Hepatocyte (in vitro differentiated cells): ENCODE data around the gene ZNF248. TPM values are rescaled to one million over a fixed set of nuclear protein-coding genes. Genes with fewer than 3 reads are reported as not detected.

Source experiments
- DNase-seq: peaks from one replicate; pipeline ENCODE4 v3.0.0-alpha.2; 2016; ENCODE audit warnings: low spot score
- H2AFZ ChIP-seq: fragments of 200-600 bp; sonication (generic); 2 replicates; pipeline ENCODE4 v1.6.0; 2016; ENCODE audit warnings: antibody characterized with exemption, mild to moderate bottlenecking
- H3K27ac ChIP-seq: fragments of 200-600 bp; sonication (generic); 2 replicates; pipeline ENCODE4 v1.5.1; 2016; ENCODE audit warnings: mild to moderate bottlenecking
- H3K27me3 ChIP-seq: fragments of 200-600 bp; sonication (generic); 2 replicates; pipeline ENCODE4 v1.6.1; 2016
- H3K36me3 ChIP-seq: fragments of 200-600 bp; sonication (generic); replicated peaks from 2 replicates; pipeline ENCODE4 v1.5.1; 2016; ENCODE audit warnings: low read depth; ENCODE audit not compliant: insufficient read depth
- H3K4me1 ChIP-seq: fragments of 200-600 bp; sonication (generic); 2 replicates; pipeline ENCODE4 v1.5.1; 2016; ENCODE audit warnings: mild to moderate bottlenecking, moderate library complexity; ENCODE audit not compliant: insufficient read depth
- H3K4me2 ChIP-seq: fragments of 200-600 bp; sonication (generic); 2 replicates; pipeline ENCODE4 v1.6.0; 2016
- H3K4me3 ChIP-seq: fragments of 200-600 bp; sonication (generic); 2 replicates; pipeline ENCODE4 v1.5.1; 2016; ENCODE audit warnings: mild to moderate bottlenecking
- H3K79me2 ChIP-seq: fragments of 200-600 bp; sonication (generic); 2 replicates; pipeline ENCODE4 v1.6.0; 2017; ENCODE audit warnings: mild to moderate bottlenecking
- H3K9me2 ChIP-seq: fragments of 200-600 bp; sonication (generic); replicated peaks from 2 replicates; pipeline ENCODE4 v1.6.0; 2017; ENCODE audit warnings: mild to moderate bottlenecking; ENCODE audit not compliant: insufficient read depth
- H3K9me3 ChIP-seq: fragments of 200-600 bp; sonication (generic); 2 replicates; pipeline ENCODE4 v1.5.1; 2016; ENCODE audit warnings: low read depth, mild to moderate bottlenecking
- H4K20me1 ChIP-seq: fragments of 200-600 bp; sonication (generic); 2 replicates; pipeline ENCODE4 v1.6.0; 2016; ENCODE audit warnings: mild to moderate bottlenecking; ENCODE audit not compliant: insufficient read depth, poor library complexity, severe bottlenecking
- EZH2 ChIP-seq: fragments of 200-600 bp; sonication (generic); IDR thresholded peaks from 2 replicates; pipeline ENCODE4 v1.6.1; 2016; ENCODE audit warnings: antibody characterized with exemption, mild to moderate bottlenecking, borderline replicate concordance
- EZH2phosphoT487 ChIP-seq: fragments of 200-600 bp; sonication (generic); IDR thresholded peaks from one replicate; pipeline ENCODE4 v1.6.1; 2018; ENCODE audit warnings: antibody characterized with exemption, mild to moderate bottlenecking, low read depth, moderate library complexity; ENCODE audit not compliant: unreplicated experiment, severe bottlenecking
- WGBS: methylation state at CpG from one replicate; pipeline ENCODE4 v1.1.6; 2016; ENCODE audit warnings: low lambda C conversion rate; ENCODE audit errors: missing lambda C conversion rate; 5-methylcytosine and 5-hydroxymethylcytosine counted together
- polyA plus RNA-seq: library from polyadenylated mRNA; unstranded; fragments of >200 nt; fragmentation: Nextera tagmentation; extraction: Ambion mirVana; gene quantifications from 2 replicates; pipeline ENCODE4 v1.2.1, GENCODE V29; 2016
- total RNA-seq: library from RNA; depleted of rRNA; stranded (reverse); fragments of >200 nt; gene quantifications from 2 replicates; pipeline ENCODE4 v1.2.3, GENCODE V29; 2014
- TF ChIP-seq, protein P1 (sequence below): fragments of 200-600 bp; sonication (generic); IDR thresholded peaks from 2 replicates; pipeline ENCODE4 v1.5.1; 2016; ENCODE audit warnings: antibody characterized with exemption, mild to moderate bottlenecking; ENCODE audit not compliant: poor library complexity

ZNF248 gene
- total and polyA plus RNA-seq, 2 experiments from 2014 or later, result not detected

DNA sequence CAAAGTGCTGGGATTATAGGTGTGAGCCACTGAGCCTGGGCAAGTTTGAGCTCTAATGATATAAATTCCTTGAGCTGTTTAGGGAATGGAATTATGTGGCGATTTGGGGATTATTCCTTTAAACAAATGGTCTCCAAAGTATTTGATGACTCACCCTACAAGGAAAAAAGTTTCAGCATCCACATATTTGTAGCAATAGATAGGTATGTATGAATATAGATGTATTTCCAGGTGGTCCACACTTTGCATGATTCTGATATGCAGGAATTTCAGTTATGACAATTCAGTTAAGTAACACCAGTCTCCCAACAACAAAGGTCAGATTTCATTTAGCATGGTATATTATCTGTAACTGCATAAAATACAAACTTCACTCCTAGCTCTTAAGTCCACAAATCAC is 92.2 kb downstream of the ZNF248 start:
- no peaks in the 10 kb centered on the region for H3K27me3 ChIP-seq
- H3K79me2 ChIP-seq, result no peaks in the 10 kb centered on the region
- no peaks in the 10 kb centered on the region for H3K9me3 ChIP-seq
- H3K36me3 ChIP-seq, result no peaks in the 10 kb centered on the region
- H3K4me1 ChIP-seq, result no peaks in the 10 kb centered on the region
- no peak for DNase-seq
- no peak overlapping the region for H3K4me2 ChIP-seq
- no peak overlapping the region for H3K27ac ChIP-seq
- WGBS, result 57% methylated on average over 1 of the region's 1 CpG
- no peak overlapping the region for H2AFZ ChIP-seq
- H3K4me3 ChIP-seq, result no peak overlapping the region
- TF ChIP-seq EZH2phosphoT487 (no peak), EZH2 (no peak)
- TF ChIP-seq, protein P1, sequence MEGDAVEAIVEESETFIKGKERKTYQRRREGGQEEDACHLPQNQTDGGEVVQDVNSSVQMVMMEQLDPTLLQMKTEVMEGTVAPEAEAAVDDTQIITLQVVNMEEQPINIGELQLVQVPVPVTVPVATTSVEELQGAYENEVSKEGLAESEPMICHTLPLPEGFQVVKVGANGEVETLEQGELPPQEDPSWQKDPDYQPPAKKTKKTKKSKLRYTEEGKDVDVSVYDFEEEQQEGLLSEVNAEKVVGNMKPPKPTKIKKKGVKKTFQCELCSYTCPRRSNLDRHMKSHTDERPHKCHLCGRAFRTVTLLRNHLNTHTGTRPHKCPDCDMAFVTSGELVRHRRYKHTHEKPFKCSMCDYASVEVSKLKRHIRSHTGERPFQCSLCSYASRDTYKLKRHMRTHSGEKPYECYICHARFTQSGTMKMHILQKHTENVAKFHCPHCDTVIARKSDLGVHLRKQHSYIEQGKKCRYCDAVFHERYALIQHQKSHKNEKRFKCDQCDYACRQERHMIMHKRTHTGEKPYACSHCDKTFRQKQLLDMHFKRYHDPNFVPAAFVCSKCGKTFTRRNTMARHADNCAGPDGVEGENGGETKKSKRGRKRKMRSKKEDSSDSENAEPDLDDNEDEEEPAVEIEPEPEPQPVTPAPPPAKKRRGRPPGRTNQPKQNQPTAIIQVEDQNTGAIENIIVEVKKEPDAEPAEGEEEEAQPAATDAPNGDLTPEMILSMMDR, result no peak
- H4K20me1 ChIP-seq, result no peaks in the 10 kb centered on the region
- no peaks in the 10 kb centered on the region for H3K9me2 ChIP-seq

DNA sequence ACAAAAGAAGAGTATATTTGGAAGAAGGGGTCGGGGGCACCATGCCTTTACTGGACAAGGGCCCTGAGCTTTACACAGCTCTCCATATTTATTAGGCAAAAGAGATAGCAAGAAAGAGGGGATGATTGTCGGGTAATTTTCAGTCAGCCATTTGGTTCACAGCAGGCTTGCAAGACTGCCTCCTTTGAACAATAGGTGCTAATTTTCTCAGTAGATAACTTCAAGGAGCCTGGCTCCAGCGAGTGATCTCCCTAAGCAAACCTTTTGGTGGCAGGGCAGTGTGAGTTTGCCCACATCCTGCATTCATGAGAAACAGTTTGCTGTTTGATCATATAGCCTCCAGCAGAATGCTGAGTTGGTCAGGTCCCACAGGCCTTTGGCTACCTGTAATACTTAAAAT is 94.3 kb downstream of the ZNF248 start:
- Histone ChIP-seq H3K4me1 (no peaks in the 10 kb centered on the region), H2AFZ (no peak overlapping the region), H3K9me3 (no peaks in the 10 kb centered on the region), H3K36me3 (no peaks in the 10 kb centered on the region), H3K27ac (no peak overlapping the region), H4K20me1 (no peaks in the 10 kb centered on the region), H3K27me3 (no peaks in the 10 kb centered on the region), H3K4me2 (no peak overlapping the region), H3K4me3 (no peak overlapping the region), H3K9me2 (no peaks in the 10 kb centered on the region), H3K79me2 (no peaks in the 10 kb centered on the region)
- no peak for DNase-seq
- no peak for TF ChIP-seq EZH2
- TF ChIP-seq, protein P1, result no peak
- TF ChIP-seq EZH2phosphoT487, result no peak
- WGBS, result 44% methylated on average over 3 of the region's 3 CpGs

DNA sequence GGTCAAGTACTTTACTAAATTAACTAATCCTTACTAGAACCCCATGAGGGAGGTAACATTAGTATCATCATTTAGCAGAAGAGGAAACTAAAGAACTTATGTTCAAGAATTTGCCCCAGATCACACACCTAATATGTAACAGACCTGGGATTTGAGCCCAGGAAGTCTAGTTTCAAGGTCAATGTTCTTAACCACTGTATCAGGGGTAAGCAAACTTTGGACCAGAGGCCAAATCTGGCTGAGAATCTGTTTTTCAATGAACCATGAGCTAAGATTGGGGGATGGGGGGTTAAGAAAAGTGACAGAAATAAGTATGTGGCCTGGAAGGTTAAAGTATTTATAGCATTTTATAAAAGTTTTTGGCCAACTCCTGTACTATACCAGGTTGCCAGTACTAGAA is 95.1 kb downstream of the ZNF248 start:
- Histone ChIP-seq H3K9me3 (no peaks in the 10 kb centered on the region), H3K36me3 (no peaks in the 10 kb centered on the region), H3K9me2 (no peaks in the 10 kb centered on the region), H3K27ac (no peak overlapping the region), H3K4me3 (no peak overlapping the region), H3K27me3 (no peaks in the 10 kb centered on the region), H4K20me1 (no peaks in the 10 kb centered on the region), H3K79me2 (no peaks in the 10 kb centered on the region), H2AFZ (no peak overlapping the region), H3K4me1 (no peaks in the 10 kb centered on the region), H3K4me2 (no peak overlapping the region)
- TF ChIP-seq, protein P1, result no peak
- TF ChIP-seq EZH2 (no peak), EZH2phosphoT487 (no peak)
- no peak for DNase-seq

DNA sequence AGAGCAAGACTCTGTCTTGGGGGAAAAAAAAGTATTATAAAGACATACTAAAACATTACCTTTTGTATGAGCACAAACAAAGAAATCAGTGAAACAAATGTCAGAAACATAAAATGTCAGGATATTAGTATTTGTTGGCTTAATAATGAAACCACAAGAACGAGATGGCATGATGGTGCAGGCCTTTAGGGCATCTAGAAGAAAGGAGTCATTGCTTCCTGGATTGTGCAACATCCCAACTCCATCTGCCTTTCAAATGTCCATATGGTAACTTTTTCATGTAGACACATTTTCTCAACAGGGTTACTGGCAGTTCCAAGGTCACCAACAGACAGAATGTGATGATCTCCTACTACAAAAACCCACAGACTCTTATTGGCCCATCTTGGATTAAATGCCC is 96.6 kb downstream of the ZNF248 start:
- Histone ChIP-seq H3K36me3 (no peaks in the 10 kb centered on the region), H3K27ac (no peak overlapping the region), H3K9me3 (no peaks in the 10 kb centered on the region), H3K4me2 (no peak overlapping the region), H3K9me2 (no peaks in the 10 kb centered on the region), H2AFZ (no peak overlapping the region), H4K20me1 (no peaks in the 10 kb centered on the region), H3K79me2 (no peaks in the 10 kb centered on the region), H3K27me3 (no peaks in the 10 kb centered on the region), H3K4me3 (no peak overlapping the region), H3K4me1 (no peaks in the 10 kb centered on the region)
- DNase-seq, result no peak
- 18% methylated on average over 1 of the region's 1 CpG for WGBS
- no peak for TF ChIP-seq EZH2
- TF ChIP-seq, protein P1, result no peak
- no peak for TF ChIP-seq EZH2phosphoT487
